H1 (cell line): ENCODE measurements around the gene FES. TPM values are rescaled to one million over a fixed set of nuclear protein-coding genes. Genes with fewer than 3 reads are reported as not detected.

Experiments used
- KDM4A ChIP-seq: IDR thresholded peaks from one replicate; pipeline ENCODE4 v1.7.1; 2012; ENCODE audit warnings: low read depth, mild to moderate bottlenecking, moderate library complexity, low read length, inconsistent platforms; ENCODE audit not compliant: severe bottlenecking
- SIN3A ChIP-seq, 2 experiments: IDR thresholded peaks in 1 of 2; conservative IDR thresholded peaks in 1 of 2; 2 replicates each; pipeline ENCODE4 v1.6.1; 2011 to 2012; ENCODE audit warnings: low read length in 2 of 2, improper control_type of control experiment in 1 of 2, low read depth in 1 of 2, mild to moderate bottlenecking in 1 of 2
- polyA plus RNA-seq, 7 experiments: library from polyadenylated mRNA; depleted of rRNA in 3 of 7; stranded (reverse) in 5 of 7; unstranded in 2 of 7; fragments of >200 nt in 5 of 7; fragments of 200-250 nt in 2 of 7; gene quantifications; 1 replicate in 5 of 7; 2 replicates in 1 of 7; 4 replicates in 1 of 7; pipeline versions ENCODE4 v1.2.1 to v1.2.3, GENCODE V29; 2011 to 2013; ENCODE audit warnings: missing spikeins in 2 of 7, mixed read lengths in 2 of 7
- total RNA-seq: library from RNA; stranded (reverse); fragmentation: NEBNext Ultra II Directional; extraction: Animal tissue kit (Norgen Biotek cat#: 25700); gene quantifications from 2 replicates; pipeline ENCODE4 v1.2.1, GENCODE V29; 2021

FES gene
- total and polyA plus RNA-seq, 2 of the 8 experiments (the other 6 are each of a cell fraction or from before 2014, with no cell fraction given), result 8.5 to 8.6 TPM

DNA sequence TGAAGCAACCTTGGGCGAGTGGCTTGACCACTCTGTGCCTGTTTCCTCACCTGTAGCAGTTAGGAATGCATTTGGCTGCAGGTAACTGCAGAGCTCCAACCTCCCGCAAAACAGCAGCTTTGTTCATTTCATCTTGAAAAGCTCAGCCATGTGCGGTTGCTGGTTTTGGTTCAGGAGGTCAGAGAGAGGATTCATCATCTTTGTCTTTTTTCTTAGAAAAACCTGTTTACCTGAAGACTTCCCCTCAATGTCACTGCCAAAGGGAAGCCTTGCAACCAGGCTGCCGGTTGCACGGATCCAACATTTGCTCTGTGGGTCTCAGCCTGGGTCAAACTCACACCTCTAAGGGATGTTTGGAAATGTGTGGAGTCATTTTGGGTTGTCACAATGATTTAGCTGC is 32.4 kb upstream of the FES start (continued):
- TF ChIP-seq SIN3A (conservative IDR thresholded peaks at IDR 0.05 in 1 of 2, IDR thresholded peaks at IDR 0.05 in 1 of 2; ENCODE audit: low read depth in 1 of 2, low read length in 2 of 2) (no peak), KDM4A (no peak)
